H1 (cell line): Measurements from ENCODE around the gene TECPR2. TPM values are rescaled to one million over a fixed set of nuclear protein-coding genes. Genes with fewer than 3 reads are reported as not detected.

ENCODE experiments used
- CTBP2 ChIP-seq: IDR thresholded peaks from 2 replicates; pipeline ENCODE4 v1.7.0; 2011; ENCODE audit warnings: borderline replicate concordance, mild to moderate bottlenecking, moderate library complexity, mixed read lengths, low read length; ENCODE audit not compliant: insufficient read depth, insufficient read length
- RXRA ChIP-seq: IDR thresholded peaks from 2 replicates; pipeline ENCODE4 v1.6.1; 2011; ENCODE audit warnings: low read depth, mild to moderate bottlenecking, low read length, moderate library complexity; ENCODE audit not compliant: insufficient read depth
- ZNF274 ChIP-seq: IDR thresholded peaks from 2 replicates; pipeline ENCODE4 v1.7.0; 2012; ENCODE audit warnings: low read length, borderline replicate concordance; ENCODE audit errors: extremely low read depth
- polyA plus RNA-seq, 7 experiments: library from polyadenylated mRNA; depleted of rRNA in 3 of 7; stranded (reverse) in 5 of 7; unstranded in 2 of 7; fragments of >200 nt in 5 of 7; fragments of 200-250 nt in 2 of 7; gene quantifications; 1 replicate in 5 of 7; 2 replicates in 1 of 7; 4 replicates in 1 of 7; pipeline versions ENCODE4 v1.2.1 to v1.2.3, GENCODE V29; 2011 to 2013; ENCODE audit warnings: missing spikeins in 2 of 7, mixed read lengths in 2 of 7
- total RNA-seq: library from RNA; stranded (reverse); fragmentation: NEBNext Ultra II Directional; extraction: Animal tissue kit (Norgen Biotek cat#: 25700); gene quantifications from 2 replicates; pipeline ENCODE4 v1.2.1, GENCODE V29; 2021

TECPR2 gene
- total and polyA plus RNA-seq, 2 of the 8 experiments (the other 6 are each of a cell fraction or from before 2014, with no cell fraction given) = 6.8 to 19.4 TPM

DNA sequence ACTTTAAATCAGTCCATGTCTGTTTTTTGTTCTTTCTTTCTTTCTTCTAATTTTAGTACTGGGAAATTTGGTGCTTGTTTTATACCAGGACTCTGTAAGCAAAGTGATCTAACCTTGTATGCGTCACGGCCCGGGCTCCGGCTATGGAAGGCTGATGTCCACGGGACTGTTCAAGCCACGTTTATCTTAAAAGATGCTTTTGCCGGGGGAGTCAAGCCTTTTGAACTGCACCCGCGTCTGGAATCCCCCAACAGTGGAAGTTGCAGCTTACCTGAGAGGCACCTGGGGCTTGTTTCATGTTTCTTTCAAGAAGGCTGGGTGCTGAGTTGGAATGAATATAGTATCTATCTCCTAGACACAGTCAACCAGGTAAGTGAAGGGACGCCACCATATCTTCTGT lies 62.2 kb downstream of the TECPR2 start (continued):
- no peak for TF ChIP-seq CTBP2
- no peak for TF ChIP-seq RXRA
- no peak for TF ChIP-seq ZNF274
